Tibial artery (tissue), 4 donors: ENCODE data around the gene NDUFAF2.

Experiments
- DNase-seq, 2 donors: peaks; one replicate each; pipeline ENCODE4 v3.0.0-alpha.2; 2019
- H3K27ac ChIP-seq, 2 donors: fragments of 200-600 bp; sonication (generic) in 1 of 2; 1 replicate in 1 of 2; 2 replicates in 1 of 2; pipeline ENCODE4 v1.5.1; 2018 to 2019; ENCODE audit warnings: mild to moderate bottlenecking in 1 of 2
- H3K27me3 ChIP-seq, 2 donors: fragments of 200-600 bp; sonication (generic) in 1 of 2; one replicate each; pipeline versions ENCODE4 v1.5.1 to v1.6.0; 2016 to 2019
- H3K36me3 ChIP-seq, 3 donors: fragments of 200-600 bp; sonication (generic) in 2 of 3; one replicate each; pipeline ENCODE4 v1.5.1; 2016 to 2019; ENCODE audit warnings: mild to moderate bottlenecking in 2 of 3
- H3K4me1 ChIP-seq, 4 donors: fragments of 200-600 bp; sonication (generic) in 2 of 4; 1 replicate in 3 of 4; 2 replicates in 1 of 4; pipeline ENCODE4 v1.5.1; 2016 to 2019
- H3K4me3 ChIP-seq, 2 donors: fragments of 200-600 bp; sonication (generic) in 1 of 2; 1 replicate in 1 of 2; 2 replicates in 1 of 2; pipeline ENCODE4 v1.5.1; 2018 to 2019; ENCODE audit warnings: mild to moderate bottlenecking in 2 of 2
- H3K9me3 ChIP-seq, 3 donors: fragments of 200-600 bp; sonication (generic) in 1 of 3; one replicate each; pipeline ENCODE4 v1.5.1; 2016 to 2019
- CTCF ChIP-seq, 2 experiments: fragments of 200-600 bp in 1 of 2; fragments of 450-650 bp in 1 of 2; IDR thresholded peaks; one replicate each; pipeline ENCODE4 v1.5.1; 2017 to 2019; ENCODE audit warnings: antibody characterized with exemption in 2 of 2, mild to moderate bottlenecking in 1 of 2, moderate library complexity in 1 of 2
- intact Hi-C: fragments of 100-400 bp; cut with DNase I; formaldehyde crosslinking; loops from one replicate; pipeline ENCODE4 v1.15.0; 2023; ENCODE audit warnings: low total_unique reads

The NDUFAF2 gene

GRCh38 chr5:60944904-60945812 lies at the start of gene NDUFAF2, which contains the start of gene ERCC8:
NDUFAF2 (plus strand) TSS chr5:60945205; CDS start chr5:60945256, 51 bp downstream.
ERCC8 (minus strand) TSS chr5:60945070; CDS start chr5:60945008, 62 bp downstream.
- intact Hi-C loops, result loop anchor here (10.0 kb wide), 2 partner anchors 220 to 390 kb away; partner anchors contain the start of genes SMIM15 and ZSWIM6
- Histone ChIP-seq H3K4me3 (peak within 1 kb of the TSS; percentile 68 to 86), H3K9me3 (no peaks in the 10 kb centered on the region), H3K27ac (peak within 1 kb of the TSS; percentile 78 to 89), H3K36me3 (no peaks in the 10 kb centered on the region), H3K4me1 (peaks cover 0 to 20% (median 4%) of the 10 kb centered on the region in 4 donors), H3K27me3 (no peaks in the 10 kb centered on the region)
- no peak for TF ChIP-seq CTCF (IDR thresholded peaks at IDR 0.05)
- peak; percentile 92 to 94 for DNase-seq

GRCh38 chr5:60896991-60897390 lies 48.0 kb upstream of the NDUFAF2 start:
- peaks cover 10 to 44% (median 40%) of the 10 kb centered on the region in 3 donors for H3K36me3 ChIP-seq

GRCh38 chr5:60903356-60903755 lies 41.6 kb upstream of the NDUFAF2 start:
- no peak overlapping the region for H3K4me3 ChIP-seq
- no peak overlapping the region for H3K27ac ChIP-seq
- no peaks in the 10 kb centered on the region for H3K36me3 ChIP-seq
- no peaks in the 10 kb centered on the region for H3K9me3 ChIP-seq
- H3K27me3 ChIP-seq, result no peaks in the 10 kb centered on the region
- no peak for TF ChIP-seq CTCF (IDR thresholded peaks at IDR 0.05)
- DNase-seq, result no peak
- intact Hi-C loops, result no loop called here
- H3K4me1 ChIP-seq, result no peaks in the 10 kb centered on the region

More at GRCh38 chr5:60896991-60897390, 48.0 kb upstream of the NDUFAF2 start:
- no peak for DNase-seq
- no peaks in the 10 kb centered on the region for H3K27me3 ChIP-seq
- intact Hi-C loops, result no loop called here
- no peak overlapping the region for H3K4me3 ChIP-seq
- H3K4me1 ChIP-seq, result no peaks in the 10 kb centered on the region
- no peaks in the 10 kb centered on the region for H3K9me3 ChIP-seq
- no peak overlapping the region for H3K27ac ChIP-seq
- TF ChIP-seq CTCF (IDR thresholded peaks at IDR 0.05), result no peak

- peaks cover 14 to 24% (median 21%) of the 10 kb centered on the region in 3 donors for H3K36me3 ChIP-seq
- no peaks in the 10 kb centered on the region for H3K27me3 ChIP-seq
- TF ChIP-seq CTCF (IDR thresholded peaks at IDR 0.05), result no peak
- no peaks in the 10 kb centered on the region for H3K9me3 ChIP-seq
- H3K27ac ChIP-seq, result no peak overlapping the region
- intact Hi-C loops, result no loop called here
- H3K4me1 ChIP-seq, result no peaks in the 10 kb centered on the region
- H3K4me3 ChIP-seq, result no peak overlapping the region
- no peak for DNase-seq
Measured at GRCh38 chr5:60916646-60917045, 28.4 kb upstream of the NDUFAF2 start.

GRCh38 chr5:60918466-60918865 lies 26.5 kb upstream of the NDUFAF2 start:
- H3K36me3 ChIP-seq, result peaks cover 14 to 25% (median 21%) of the 10 kb centered on the region in 3 donors
- no peak overlapping the region for H3K27ac ChIP-seq
- no peaks in the 10 kb centered on the region for H3K4me1 ChIP-seq
- DNase-seq, result no peak
- H3K4me3 ChIP-seq, result no peak overlapping the region
- H3K9me3 ChIP-seq, result no peaks in the 10 kb centered on the region
- TF ChIP-seq CTCF (IDR thresholded peaks at IDR 0.05), result no peak
- H3K27me3 ChIP-seq, result no peaks in the 10 kb centered on the region
- intact Hi-C loops, result no loop called here
